B cell (primary cell): ENCODE data around the gene NPR3. TPM values are rescaled to one million over a fixed set of nuclear protein-coding genes. Genes with fewer than 3 reads are reported as not detected.

ENCODE experiments used
- ATAC-seq: fragments of 200-7000 bp; cut with Tn5 transposase; one replicate; pipeline ENCODE4 v1.10.0; 2021; ENCODE audit warnings: low read depth, mild to moderate bottlenecking, moderate number of reproducible peaks, moderate library complexity
- CTCF ChIA-PET: fragments of 350-600 bp; sonication (Branson Sonifier 250); formaldehyde crosslinking; loops from one replicate; lab custom pipeline; 2021; ENCODE audit warnings: antibody characterized with exemption, inconsistent platforms; lab: Charles Lee
- POLR2A ChIA-PET: fragments of 350-600 bp; sonication (Branson Sonifier 250); formaldehyde crosslinking; loops from one replicate; lab custom pipeline; 2021; ENCODE audit warnings: antibody characterized with exemption; lab: Charles Lee
- DNase-seq: peaks from one replicate; pipeline ENCODE4 v3.0.0; 2013
- H2AFZ ChIP-seq: 2 replicates; pipeline ENCODE4 v1.6.1; 2012; ENCODE audit warnings: mild to moderate bottlenecking, low read depth, low read length; ENCODE audit not compliant: insufficient read depth, poor library complexity, severe bottlenecking
- H3K27ac ChIP-seq, 2 donors: 1 replicate in 1 of 2; 2 replicates in 1 of 2; pipeline ENCODE4 v1.5.1; 2012 to 2013; ENCODE audit warnings: low read length in 2 of 2, mild to moderate bottlenecking in 2 of 2, moderate library complexity in 1 of 2
- H3K27me3 ChIP-seq, 4 experiments: fragments of 200-600 bp in 1 of 4; sonication (generic) in 1 of 4; replicated peaks in 1 of 4; 1 replicate in 2 of 4; 2 replicates in 2 of 4; pipeline versions ENCODE4 v1.6.1 to v1.7.0; 2013 to 2016; ENCODE audit warnings: low read length in 3 of 4, mild to moderate bottlenecking in 2 of 4, mixed read lengths in 1 of 4, moderate library complexity in 1 of 4; ENCODE audit not compliant: insufficient read depth in 4 of 4, control insufficient read depth in 3 of 4; ENCODE audit errors: control extremely low read depth in 1 of 4
- H3K36me3 ChIP-seq, 2 experiments: replicated peaks in 1 of 2; 1 replicate in 1 of 2; 2 replicates in 1 of 2; pipeline versions ENCODE4 v1.6.1 to v1.7.1; 2013; ENCODE audit warnings: low read length in 1 of 2; ENCODE audit not compliant: insufficient read depth in 2 of 2, control insufficient read depth in 1 of 2; ENCODE audit errors: control extremely low read depth in 1 of 2, extremely low read depth in 1 of 2
- H3K4me1 ChIP-seq, 2 donors: fragments of 200-600 bp in 1 of 2; sonication (generic) in 1 of 2; 1 replicate in 1 of 2; 2 replicates in 1 of 2; pipeline versions ENCODE4 v1.5.1 to v1.6.1; 2013 to 2017; ENCODE audit warnings: low read length in 2 of 2; ENCODE audit not compliant: control insufficient read depth in 2 of 2, insufficient read depth in 2 of 2
- H3K4me2 ChIP-seq: replicated peaks from 2 replicates; pipeline ENCODE3; 2012; ENCODE audit warnings: mild to moderate bottlenecking, low read depth, low read length; ENCODE audit not compliant: poor library complexity, severe bottlenecking
- H3K4me3 ChIP-seq, 5 experiments: fragments of 200-600 bp in 1 of 5; sonication (generic) in 1 of 5; 1 replicate in 3 of 5; 2 replicates in 2 of 5; pipeline versions ENCODE4 v1.5.1 to v1.7.0; 2011 to 2016; ENCODE audit warnings: low read length in 4 of 5, mild to moderate bottlenecking in 4 of 5, low read depth in 2 of 5, control low read depth in 1 of 5, moderate library complexity in 1 of 5; ENCODE audit not compliant: insufficient read depth in 1 of 5; ENCODE audit errors: control extremely low read depth in 1 of 5, extremely low read depth in 1 of 5
- H3K79me2 ChIP-seq: fragments of 200-600 bp; sonication (generic); one replicate; pipeline ENCODE4 v1.6.0; 2016; ENCODE audit warnings: low read length; ENCODE audit not compliant: control insufficient read depth, insufficient read depth
- H3K9ac ChIP-seq: fragments of 200-600 bp; sonication (generic); 2 replicates; pipeline ENCODE4 v1.6.1; 2017; ENCODE audit warnings: mild to moderate bottlenecking, low read length, moderate library complexity
- H3K9me3 ChIP-seq, 3 donors: one replicate each; pipeline versions ENCODE4 v1.6.1 to v1.7.1; 2013; ENCODE audit warnings: low read length in 2 of 3; ENCODE audit not compliant: control insufficient read depth in 2 of 3, insufficient read depth in 1 of 3; ENCODE audit errors: control extremely low read depth in 1 of 3
- H4K20me1 ChIP-seq: 2 replicates; pipeline ENCODE4 v1.6.0; 2012; ENCODE audit warnings: mild to moderate bottlenecking, low read length; ENCODE audit not compliant: insufficient read depth, control insufficient read depth, poor library complexity, severe bottlenecking
- H3K27ac Mint-ChIP-seq: one replicate; pipeline ENCODE4 v1.8.0; 2021; ENCODE audit warnings: mixed read lengths
- H3K27me3 Mint-ChIP-seq: one replicate; pipeline ENCODE4 v1.8.0; 2021; ENCODE audit warnings: mixed read lengths
- H3K4me1 Mint-ChIP-seq: one replicate; pipeline ENCODE4 v1.8.0; 2021; ENCODE audit warnings: mixed read lengths
- H3K4me3 Mint-ChIP-seq: one replicate; pipeline ENCODE4 v1.8.0; 2021; ENCODE audit warnings: mixed read lengths
- H3K9me3 Mint-ChIP-seq: one replicate; pipeline ENCODE4 v1.8.0; 2022; ENCODE audit warnings: mixed read lengths; ENCODE audit not compliant: insufficient read depth
- EZH2 ChIP-seq: IDR thresholded peaks from 2 replicates; pipeline ENCODE4 v1.6.1; 2012; ENCODE audit warnings: borderline replicate concordance, low read depth, mild to moderate bottlenecking, moderate library complexity, low read length; ENCODE audit not compliant: insufficient read depth, poor library complexity, severe bottlenecking
- WGBS: methylation state at CpG from one replicate; pipeline ENCODE4 v1.1.5; 2013; ENCODE audit warnings: missing lambda C conversion rate; ENCODE audit not compliant: insufficient coverage; 5-methylcytosine and 5-hydroxymethylcytosine counted together
- intact Hi-C: fragments of 100-400 bp; cut with micrococcal nuclease; formaldehyde crosslinking; loops from one replicate; pipeline ENCODE4 v1.10.0; 2022
- polyA plus RNA-seq: library from polyadenylated mRNA; depleted of rRNA; stranded (reverse); fragments of >200 nt; gene quantifications from 2 replicates; pipeline ENCODE4 v1.2.3, GENCODE V29; 2012
- total RNA-seq, 2 donors: library from RNA; stranded (reverse); fragments of 120-200 nt in 1 of 2; gene quantifications; 1 replicate in 1 of 2; 2 replicates in 1 of 2; pipeline versions ENCODE4 v1.2.3 to v1.2.4, GENCODE V29; 2013 to 2022
- TF ChIP-seq, protein P1 (sequence below): fragments of 200-600 bp; IDR thresholded peaks from one replicate; pipeline ENCODE4 v1.8.0; 2022; ENCODE audit warnings: antibody characterized with exemption, mild to moderate bottlenecking

NPR3 gene
- total and polyA plus RNA-seq, 2 donors (not counting 1 experiment from before 2014, with no cell fraction given): not detected

DNA sequence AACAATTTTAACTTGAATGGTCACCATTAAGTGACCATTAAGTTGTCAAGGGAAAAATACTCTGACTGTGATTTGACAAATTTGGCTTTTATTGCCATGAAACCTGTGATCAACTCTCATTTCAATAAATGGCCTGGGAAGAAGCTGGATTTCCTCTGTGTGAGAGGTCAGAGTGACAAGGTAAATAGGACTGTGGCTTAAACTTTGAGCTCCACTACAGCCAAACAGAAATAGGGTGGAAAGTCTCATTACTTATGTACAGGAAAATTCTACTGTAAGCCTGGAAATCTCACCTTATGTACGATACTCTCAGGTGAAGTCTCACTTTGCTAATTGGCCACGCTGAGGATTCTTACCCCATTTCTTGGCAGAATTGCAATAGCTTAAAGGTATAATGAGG, 67.3 kb downstream of the NPR3 start:
- H3K4me2 ChIP-seq: no peak overlapping the region
- no CpG with 5 or more reads among the region's 2 CpGs for WGBS

DNA sequence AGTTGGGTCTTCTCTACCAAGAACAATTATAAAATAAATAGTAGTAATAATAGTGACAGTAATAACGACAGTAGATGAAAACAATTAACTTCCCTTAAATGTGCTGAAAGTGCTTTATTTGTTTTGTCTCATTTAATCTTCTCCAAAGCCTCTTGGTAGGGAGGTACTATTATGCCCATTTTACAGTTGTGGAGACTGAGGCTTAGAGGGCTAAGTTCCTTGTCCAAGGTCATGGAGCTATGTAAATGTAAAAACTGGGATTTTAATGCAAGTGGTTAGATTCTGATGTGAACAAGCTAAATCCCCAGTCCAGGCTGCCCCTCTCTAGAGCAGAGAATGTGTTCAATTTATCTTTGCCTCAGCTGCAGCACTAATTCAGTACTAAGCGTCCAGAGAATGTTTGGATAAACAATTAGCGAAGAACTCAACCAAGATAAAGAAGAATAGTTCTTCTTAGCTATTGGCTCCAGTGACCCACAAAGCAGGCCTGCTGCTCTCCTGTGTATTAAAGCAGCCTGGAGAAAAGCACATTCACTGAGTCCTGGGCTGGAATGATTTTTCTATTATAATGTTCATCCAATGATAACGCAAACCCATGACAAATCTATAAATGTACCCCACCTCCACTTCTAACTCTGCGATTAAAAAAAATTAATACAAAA, 68.8 kb downstream of the NPR3 start:
- Histone ChIP-seq H3K27me3 (peaks cover 0 to 1% (median 0%) of the 10 kb centered on the region in 4 experiments), H2AFZ (no peak overlapping the region), H3K9ac (no peak overlapping the region), H3K79me2 (no peaks in the 10 kb centered on the region), H3K4me2 (no peak overlapping the region), H3K4me3 (no peak overlapping the region), H3K36me3 (no peaks in the 10 kb centered on the region), H3K9me3 (no peaks in the 10 kb centered on the region), H3K27ac (no peak overlapping the region), H3K4me1 (no peaks in the 10 kb centered on the region), H4K20me1 (no peaks in the 10 kb centered on the region)
- no peaks in the 10 kb centered on the region for H3K4me1 Mint-ChIP-seq
- H3K9me3 Mint-ChIP-seq: no peaks in the 10 kb centered on the region
- ATAC-seq: no peak
- H3K27me3 Mint-ChIP-seq: no peaks in the 10 kb centered on the region
- 100% methylated on average over 3 of the region's 5 CpGs for WGBS
- ChIA-PET CTCF (no interaction called here), POLR2A (no interaction called here)
- intact Hi-C loops: no loop called here
- H3K27ac Mint-ChIP-seq: no peak overlapping the region
- H3K4me3 Mint-ChIP-seq: no peak overlapping the region
- TF ChIP-seq EZH2: no peak
- TF ChIP-seq, protein P1, sequence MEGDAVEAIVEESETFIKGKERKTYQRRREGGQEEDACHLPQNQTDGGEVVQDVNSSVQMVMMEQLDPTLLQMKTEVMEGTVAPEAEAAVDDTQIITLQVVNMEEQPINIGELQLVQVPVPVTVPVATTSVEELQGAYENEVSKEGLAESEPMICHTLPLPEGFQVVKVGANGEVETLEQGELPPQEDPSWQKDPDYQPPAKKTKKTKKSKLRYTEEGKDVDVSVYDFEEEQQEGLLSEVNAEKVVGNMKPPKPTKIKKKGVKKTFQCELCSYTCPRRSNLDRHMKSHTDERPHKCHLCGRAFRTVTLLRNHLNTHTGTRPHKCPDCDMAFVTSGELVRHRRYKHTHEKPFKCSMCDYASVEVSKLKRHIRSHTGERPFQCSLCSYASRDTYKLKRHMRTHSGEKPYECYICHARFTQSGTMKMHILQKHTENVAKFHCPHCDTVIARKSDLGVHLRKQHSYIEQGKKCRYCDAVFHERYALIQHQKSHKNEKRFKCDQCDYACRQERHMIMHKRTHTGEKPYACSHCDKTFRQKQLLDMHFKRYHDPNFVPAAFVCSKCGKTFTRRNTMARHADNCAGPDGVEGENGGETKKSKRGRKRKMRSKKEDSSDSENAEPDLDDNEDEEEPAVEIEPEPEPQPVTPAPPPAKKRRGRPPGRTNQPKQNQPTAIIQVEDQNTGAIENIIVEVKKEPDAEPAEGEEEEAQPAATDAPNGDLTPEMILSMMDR: no peak
- no peak for DNase-seq

More for the DNA sequence above, 67.3 kb downstream of the NPR3 start:
- Histone ChIP-seq H3K4me3 (no peak overlapping the region), H2AFZ (no peak overlapping the region), H3K9me3 (no peaks in the 10 kb centered on the region), H3K9ac (no peak overlapping the region), H3K27me3 (no peaks in the 10 kb centered on the region), H3K79me2 (no peaks in the 10 kb centered on the region), H3K27ac (no peak overlapping the region), H4K20me1 (no peaks in the 10 kb centered on the region), H3K4me1 (no peaks in the 10 kb centered on the region), H3K36me3 (no peaks in the 10 kb centered on the region)
- POLR2A ChIA-PET: no interaction called here
- CTCF ChIA-PET: no interaction called here
- DNase-seq: no peak
- TF ChIP-seq, protein P1: no peak
- no peak for TF ChIP-seq EZH2
- Mint-ChIP-seq H3K4me3 (no peak overlapping the region), H3K27me3 (no peaks in the 10 kb centered on the region), H3K27ac (no peak overlapping the region), H3K9me3 (no peaks in the 10 kb centered on the region), H3K4me1 (no peaks in the 10 kb centered on the region)
- intact Hi-C loops: no loop called here
- ATAC-seq: no peak
